CD4-positive, alpha-beta T cell treated with Interleukin-6 at 100 ng/mL for 8 hours (primary cell): ENCODE measurements around the gene GPR3.
A peak's percentile ranks its signal among the peaks of the same experiment; 100 is the strongest.
"Not testable (repeated sequence)": the region's sequence is repeated elsewhere in the genome, so short reads cannot be mapped to it uniquely, and the experiment has no call there.

Source experiments
- DNase-seq: peaks from one replicate; pipeline ENCODE4 v3.0.0-alpha.2; 2020; ENCODE audit warnings: mixed read lengths, low spot score

GPR3 gene

DNA sequence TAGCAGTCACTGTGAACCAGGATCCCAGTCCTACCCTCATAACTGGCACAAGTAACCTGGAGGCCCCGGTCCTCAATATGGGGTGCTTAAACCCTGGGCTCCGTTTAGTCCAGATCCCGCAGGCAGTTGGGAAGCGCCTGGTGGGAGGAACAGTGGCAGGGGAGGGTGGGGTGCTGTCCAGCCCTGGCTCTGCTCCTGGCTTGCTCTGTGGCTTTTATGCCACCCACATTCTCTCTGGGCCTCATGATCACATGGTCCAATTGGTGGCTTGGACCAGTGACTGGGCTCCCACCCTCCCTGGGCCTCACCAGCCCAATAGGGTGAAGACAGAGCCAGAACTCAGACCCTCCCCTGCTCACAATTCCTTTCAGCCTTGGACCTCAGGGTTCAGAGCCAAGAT lies 12.2 kb upstream of the GPR3 start:
- no peak for DNase-seq

DNA sequence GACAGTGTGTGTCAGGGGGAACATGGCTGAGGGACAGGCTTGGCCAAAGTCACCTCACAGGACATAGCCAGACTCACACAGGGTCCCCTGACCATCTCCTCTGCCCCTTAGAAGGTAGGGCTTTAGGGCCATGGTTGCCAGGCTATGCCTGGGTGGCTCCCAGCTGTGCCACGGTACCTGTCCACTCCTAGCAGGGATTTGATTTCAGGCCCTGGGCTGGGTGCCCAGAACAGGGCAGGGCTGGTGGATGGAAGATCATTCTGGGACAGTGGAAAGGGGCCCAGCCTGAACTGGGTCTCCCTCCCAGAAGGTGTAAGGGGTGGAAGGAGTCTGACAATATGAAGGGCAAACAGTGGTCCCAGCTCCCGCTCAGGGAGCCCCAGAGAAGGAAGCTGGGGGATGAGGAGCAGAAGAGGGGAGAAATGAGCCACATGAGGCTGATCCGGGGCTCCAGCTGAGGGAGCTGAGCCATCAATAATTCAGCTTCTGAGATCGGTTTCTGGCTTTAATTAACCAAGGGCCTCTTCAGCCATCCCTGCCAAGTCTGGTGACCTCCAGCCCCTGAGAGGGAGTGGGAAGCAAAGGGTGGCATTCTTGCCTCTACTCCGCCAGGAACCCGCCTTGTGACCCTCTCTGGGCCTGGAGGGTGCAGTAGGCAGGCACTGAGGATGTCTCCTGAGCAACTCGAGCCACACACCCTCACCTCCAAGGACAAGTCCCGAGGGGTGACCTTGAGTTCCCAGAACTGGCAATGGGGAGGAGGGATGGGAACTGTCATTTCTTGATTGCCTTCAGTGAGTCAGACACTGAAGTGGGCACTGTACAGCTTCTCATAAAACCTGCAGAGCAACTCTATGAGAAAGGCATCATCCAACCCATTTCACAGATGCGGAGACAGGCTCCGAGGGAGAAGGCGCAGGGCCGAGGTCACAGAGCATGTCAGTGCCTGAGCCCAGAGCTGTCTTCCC lies 11.4 kb upstream of the GPR3 start:
- DNase-seq = no peak

DNA sequence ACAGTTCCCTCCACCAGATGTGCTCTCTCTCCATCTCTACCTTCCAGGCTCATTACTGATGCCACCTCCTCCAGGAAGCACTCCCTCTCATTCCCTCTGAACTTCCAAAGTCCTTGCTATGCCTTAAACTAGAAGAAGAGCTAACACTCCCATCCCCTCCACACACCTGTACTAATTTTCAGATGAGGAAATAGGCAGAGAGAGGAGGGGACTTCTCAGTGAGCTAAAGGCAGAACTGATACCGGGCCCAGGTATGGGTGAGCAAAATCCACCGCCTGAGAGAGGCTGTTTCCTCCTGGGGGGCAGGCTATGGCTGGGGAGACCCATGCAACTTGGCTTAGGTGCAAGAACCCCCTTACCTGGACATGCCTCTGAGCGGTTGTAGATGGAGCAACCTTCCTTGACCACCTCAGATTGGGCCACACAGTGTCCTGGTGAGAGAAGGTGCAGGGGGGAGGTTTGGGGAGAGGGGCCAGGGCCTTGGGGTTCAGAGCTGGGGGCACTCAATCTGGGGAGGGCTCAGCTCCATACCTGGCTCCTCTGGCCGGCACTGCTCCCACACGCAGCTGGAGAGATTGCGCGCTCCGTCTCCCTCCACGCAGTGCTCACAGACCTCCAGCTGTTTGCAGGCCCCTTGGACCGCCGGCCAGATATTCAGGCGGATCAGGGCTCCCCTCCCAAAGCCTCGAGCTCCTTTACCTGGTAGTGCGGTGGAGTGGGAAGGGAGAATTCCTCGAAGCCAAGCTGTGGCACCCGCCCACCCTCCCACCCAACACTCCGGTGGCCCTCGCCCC lies 10.3 kb upstream of the GPR3 start:
- DNase-seq = no peak

DNA sequence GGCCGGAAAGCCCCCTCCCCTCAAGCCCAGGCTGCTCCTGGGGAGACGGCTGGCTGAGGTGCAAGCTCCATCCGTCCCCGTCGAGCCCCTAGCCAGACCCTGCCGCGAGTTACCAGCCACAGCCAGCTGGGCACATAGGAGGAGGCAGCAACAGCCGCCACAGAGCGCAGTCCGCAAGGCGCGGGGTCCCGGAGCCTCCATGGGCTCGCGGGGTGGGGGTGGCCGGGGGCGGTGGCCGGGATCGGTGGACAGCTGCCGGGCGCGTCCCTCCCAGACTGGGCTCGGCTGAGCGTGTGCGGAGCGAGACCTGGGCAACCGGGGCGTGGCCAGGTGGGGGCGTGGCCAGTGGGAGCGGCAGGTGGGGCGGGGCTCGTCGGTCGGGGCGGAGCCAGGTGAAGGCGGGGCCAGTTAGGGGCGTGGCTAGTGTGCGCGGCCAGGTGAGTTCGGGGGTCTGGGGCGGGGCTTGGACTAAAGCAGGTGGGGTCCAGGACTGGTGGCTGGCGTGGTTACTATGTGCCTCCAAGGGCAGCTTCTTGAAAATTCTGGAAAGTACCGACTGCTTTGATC lies 9.3 kb upstream of the GPR3 start, which contains the start of gene CD164L2:
Gene CD164L2 (minus strand): TSS at position 295 of the 567 bp plus-strand sequence. CDS start 94 bp downstream, at position 201.
- peak; percentile 31 for DNase-seq

DNA sequence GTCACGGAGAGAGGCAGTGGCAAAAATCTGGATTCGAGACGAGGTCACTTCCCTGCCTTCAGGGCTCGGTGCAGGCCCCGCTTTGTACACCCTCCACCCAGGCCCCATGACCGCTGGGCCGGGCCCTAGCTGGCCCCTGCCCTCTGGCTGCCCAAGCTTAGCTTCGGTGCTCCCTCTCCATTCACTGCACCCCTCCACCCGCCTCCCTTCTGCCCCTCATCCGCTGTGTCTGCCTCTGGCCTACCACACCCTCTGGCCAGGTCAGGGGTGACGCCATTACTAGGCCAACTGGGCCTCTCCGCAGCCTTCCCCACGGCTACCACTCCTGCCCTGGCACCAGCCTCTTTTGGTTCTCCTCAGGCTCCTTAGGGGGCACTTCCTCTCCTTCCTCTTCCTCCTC lies 8.8 kb upstream of the GPR3 start:
- no peak for DNase-seq

DNA sequence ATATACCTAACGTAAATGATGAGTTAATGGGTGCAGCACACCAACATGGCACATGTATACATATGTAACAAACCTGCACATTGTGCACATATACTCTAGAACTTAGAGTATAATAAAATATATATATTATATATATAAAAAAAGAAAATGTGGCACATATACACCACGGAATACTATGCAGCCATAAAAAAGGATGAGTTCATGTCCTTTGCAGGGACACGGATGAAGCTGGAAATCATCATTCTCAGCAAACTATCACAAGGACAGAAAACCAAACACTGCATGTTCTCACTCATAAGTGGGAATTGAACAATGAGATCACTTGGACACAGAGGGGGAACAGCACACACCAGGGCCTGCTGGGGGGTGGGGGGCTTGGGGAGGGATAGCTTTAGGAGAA lies 7.6 kb upstream of the GPR3 start:
- DNase-seq = not testable (repeated sequence)

DNA sequence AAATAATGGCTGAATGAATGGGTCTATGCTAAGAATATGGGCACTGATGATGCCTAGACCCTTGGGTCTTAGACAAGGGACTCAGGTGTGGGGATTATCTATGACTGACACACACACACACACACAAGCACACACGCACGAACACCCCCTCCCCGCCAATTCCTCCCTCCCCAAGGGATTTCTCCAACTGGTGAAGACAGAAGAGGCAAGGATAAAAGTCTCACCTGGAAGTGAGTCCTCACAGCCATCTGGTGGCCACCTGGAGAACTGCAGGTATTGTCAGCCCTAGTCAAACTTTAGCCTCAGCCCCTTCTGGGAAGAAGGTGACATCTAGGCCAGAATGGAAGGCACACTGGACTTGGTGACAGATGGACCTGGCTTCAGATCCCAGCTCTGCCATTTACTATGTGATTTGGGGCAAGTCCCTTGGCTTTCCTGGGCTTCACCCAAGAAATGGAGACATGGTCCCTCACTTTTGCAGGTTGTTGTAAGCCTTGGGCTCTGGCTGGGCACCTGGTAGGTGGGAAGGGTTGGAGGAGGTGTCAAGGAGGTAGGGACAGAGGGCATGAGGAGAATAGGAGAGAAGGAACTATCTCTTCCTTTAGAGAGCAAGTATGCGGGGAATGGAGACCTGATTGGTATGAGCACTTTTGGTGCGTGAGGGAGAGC lies 4.0 kb upstream of the GPR3 start:
- peak; percentile 71 for DNase-seq

DNA sequence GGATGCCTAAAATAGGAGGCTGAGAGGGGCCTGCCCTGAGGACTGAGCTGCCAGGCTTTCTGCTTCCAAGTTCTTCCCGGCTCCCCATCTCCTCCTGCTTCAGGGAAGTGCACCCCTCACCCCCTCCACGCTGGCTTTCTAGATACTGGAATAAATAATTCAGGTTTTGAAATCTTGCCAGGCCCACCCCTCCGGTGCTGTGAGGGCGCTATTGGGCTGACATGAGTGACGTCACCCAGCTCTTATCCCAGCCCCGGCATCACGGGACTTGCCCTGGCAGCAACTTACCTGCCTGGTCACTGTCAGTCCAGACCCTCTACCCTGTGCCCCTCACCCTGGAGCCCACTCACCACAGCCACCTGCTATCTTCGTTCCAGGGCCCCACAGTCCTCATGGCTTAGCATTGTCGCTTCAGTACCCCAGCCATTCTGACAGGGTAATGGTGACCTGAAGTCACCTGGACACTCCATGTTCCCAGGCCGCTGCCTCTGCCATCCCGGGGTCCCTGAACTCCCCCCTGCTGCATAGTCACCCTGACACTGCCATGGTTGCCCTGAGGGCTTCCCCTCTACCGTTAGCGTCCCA lies 819 bp upstream of the GPR3 start:
- DNase-seq = no peak

DNA sequence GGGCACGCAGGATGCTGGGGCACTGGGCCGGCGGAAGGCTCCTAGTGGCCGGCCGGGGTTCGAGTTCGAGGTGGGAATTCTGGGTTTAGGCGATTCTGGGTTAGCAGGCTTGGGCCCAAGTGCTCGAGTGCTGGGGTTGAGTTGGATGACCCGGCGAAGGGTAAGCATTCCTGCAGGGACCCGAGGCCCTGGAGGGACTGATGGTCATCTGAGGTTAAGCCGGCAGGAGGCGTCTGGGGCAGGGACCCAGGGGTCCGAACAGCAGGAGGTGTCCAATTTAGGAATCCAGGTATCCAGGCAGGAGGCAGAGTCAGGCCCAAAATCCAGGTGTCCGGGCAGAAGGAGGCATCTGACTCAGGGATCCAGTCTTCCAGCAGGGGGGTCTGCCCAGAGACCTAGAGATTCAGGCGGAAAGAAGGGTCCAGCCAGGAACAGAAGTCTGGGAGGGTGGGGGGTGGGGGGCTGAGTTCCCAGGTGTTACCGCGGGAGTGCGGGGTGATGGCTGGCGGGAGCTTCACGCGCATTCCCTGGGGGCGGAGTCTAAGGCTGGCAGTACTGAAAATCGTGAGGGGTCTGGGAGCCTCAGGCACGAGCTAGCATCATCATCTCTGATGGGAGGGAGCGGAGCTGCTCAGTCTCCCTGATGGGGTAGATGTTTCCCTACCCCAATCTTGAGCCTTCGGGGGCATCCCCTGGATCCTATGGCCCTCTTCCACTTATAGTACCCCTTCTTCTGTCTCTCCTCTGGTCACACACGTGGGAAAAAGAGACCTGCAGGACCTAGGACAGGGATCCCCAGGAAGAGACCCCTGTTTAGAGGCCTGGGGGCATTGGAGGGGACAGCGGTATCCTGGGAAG lies 585 bp downstream of the GPR3 start:
- no peak for DNase-seq

DNA sequence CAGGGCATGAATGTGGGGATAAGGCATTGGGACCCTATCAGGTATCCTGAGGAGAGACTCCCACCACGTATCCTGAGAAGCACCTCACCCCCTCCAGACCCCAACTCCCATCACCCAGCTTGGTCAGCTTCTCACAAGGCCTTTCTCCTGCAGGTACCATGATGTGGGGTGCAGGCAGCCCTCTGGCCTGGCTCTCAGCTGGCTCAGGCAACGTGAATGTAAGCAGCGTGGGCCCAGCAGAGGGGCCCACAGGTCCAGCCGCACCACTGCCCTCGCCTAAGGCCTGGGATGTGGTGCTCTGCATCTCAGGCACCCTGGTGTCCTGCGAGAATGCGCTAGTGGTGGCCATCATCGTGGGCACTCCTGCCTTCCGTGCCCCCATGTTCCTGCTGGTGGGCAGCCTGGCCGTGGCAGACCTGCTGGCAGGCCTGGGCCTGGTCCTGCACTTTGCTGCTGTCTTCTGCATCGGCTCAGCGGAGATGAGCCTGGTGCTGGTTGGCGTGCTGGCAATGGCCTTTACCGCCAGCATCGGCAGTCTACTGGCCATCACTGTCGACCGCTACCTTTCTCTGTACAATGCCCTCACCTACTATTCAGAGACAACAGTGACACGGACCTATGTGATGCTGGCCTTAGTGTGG lies 1.3 kb downstream of the GPR3 start:
- no peak for DNase-seq

DNA sequence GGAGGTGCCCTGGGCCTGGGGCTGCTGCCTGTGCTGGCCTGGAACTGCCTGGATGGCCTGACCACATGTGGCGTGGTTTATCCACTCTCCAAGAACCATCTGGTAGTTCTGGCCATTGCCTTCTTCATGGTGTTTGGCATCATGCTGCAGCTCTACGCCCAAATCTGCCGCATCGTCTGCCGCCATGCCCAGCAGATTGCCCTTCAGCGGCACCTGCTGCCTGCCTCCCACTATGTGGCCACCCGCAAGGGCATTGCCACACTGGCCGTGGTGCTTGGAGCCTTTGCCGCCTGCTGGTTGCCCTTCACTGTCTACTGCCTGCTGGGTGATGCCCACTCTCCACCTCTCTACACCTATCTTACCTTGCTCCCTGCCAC lies 1.8 kb downstream of the GPR3 start:
- no peak for DNase-seq

DNA sequence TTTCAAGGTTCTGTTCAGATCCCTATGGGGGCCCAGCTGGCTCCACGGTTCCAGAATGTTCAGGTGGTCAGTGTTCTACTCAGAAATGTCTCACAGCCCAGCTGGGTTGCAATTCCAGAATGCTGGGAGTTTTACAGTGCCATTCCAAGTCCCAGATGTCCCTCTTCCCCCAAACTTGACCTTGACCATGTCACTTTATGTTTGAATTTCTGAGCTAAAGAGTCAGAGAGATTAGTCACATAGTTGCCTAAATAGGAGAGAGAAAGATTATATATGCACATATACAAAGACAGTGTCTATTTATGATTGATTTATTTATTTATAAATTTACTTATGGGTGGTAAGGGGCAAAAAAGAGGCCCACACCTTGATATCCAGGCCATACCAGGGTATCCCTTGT lies 2.5 kb downstream of the GPR3 start:
- no peak for DNase-seq

DNA sequence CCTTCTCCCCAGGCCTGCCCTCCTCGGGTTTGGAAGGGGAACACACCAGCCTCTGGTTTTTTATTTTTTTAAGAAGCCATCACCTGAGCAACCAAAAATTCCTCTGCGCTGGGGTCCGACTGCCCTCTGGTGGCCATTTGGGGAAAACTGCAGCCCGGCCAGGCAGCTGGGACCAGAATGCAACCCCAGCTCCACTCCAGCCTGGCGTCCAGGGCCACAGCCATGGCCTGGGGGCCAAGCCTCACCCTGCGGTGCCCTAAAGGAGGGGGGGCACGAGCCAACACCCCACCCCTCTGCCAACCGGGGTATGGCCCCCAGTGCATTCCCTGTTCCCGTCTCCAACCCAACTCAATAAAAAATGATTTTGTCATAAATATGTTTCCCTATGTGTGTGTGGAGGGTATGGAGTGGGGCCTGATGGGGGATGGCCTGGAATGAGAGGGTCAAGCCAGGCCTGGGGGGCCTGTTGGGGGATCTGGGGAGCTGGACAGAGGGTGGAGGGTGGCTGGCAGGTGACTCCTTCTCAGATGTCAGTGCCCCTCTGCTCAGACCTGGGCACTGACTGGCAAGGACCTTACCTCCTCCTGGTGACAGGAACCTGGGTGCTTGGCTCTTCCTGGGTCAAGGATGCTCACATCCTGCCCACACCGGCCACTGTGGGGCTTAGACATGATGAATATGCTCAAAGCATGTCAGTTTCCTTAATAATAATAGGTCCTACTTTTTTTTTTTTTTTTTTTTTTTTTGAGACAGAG lies 3.2 kb downstream of the GPR3 start:
- DNase-seq = peak; percentile 78

DNA sequence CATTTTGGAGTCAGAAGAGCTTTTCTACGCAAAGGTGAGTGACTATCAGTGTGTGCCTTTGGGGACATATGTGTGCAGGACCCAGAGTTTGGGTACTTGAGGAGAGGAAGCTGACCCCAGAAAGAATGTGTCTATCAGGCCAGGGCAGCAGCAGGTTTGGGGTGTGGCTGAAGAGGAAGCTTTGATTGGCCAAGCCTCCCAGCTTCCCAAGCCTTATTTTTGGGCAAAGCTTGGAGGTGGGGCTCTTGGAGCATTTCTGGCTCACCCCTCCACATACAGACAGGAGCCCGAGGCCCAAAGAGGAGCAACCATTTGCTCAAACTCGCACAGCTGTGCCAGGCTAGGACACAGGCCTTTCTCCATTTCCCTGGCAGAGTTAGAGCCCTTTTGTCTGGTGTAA lies 4.7 kb downstream of the GPR3 start:
- DNase-seq = no peak

DNA sequence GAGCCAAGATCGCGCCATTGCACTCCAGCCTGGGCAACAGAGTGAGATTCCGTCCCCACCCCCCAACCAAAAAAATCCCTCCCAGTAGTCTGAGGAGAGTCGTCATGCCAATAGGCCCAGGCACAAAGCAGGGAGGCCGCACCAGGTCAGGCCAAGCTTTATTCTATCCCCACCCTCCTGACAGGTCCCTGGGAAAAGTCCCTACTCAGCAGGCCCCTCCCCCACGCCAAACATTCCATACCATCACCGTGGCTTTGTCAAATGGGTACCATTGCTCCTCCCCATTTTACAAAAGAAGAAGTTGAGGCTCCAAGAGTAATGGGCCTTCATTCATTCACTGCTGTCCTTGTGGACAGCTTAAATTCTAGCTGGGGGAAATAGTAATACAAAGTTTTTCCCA lies 5.3 kb downstream of the GPR3 start:
- DNase-seq = no peak

DNA sequence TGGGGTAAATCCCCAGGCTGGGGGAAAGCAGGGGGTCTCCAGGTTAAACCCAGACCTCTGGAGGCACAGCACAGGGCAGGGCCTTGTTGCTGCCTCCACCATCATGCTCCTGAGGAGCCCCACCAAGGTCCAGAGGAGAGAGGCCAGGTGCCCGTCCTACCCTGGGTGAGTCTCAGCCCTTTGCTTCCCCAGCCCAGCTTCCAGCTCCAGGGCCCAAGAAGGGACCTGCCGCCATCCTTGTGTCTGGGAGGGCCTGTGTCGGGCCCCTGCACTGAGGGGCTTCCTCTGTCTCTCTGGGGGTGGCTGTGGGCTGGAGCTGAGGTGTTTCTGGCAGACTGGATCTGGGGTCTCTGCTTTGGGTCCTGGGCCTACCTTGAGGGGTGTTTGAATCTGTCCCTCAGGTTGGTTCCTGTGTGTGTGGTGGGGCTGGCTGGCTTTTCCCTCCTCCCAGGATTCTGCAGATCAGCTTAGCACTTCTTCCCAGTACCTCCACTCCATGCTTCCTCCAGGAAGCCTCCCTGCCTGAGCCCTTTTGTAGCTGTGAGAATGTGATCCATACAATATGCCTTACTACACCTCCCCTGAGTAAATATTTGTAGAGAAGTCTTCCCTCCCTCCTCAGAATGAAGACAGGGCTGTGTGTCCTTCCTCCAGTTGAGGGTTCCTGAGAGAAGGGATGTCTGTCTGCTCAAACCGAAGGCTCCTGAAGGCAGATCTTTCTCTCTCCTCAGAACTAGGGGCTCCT lies 6.2 kb downstream of the GPR3 start:
- no peak for DNase-seq

DNA sequence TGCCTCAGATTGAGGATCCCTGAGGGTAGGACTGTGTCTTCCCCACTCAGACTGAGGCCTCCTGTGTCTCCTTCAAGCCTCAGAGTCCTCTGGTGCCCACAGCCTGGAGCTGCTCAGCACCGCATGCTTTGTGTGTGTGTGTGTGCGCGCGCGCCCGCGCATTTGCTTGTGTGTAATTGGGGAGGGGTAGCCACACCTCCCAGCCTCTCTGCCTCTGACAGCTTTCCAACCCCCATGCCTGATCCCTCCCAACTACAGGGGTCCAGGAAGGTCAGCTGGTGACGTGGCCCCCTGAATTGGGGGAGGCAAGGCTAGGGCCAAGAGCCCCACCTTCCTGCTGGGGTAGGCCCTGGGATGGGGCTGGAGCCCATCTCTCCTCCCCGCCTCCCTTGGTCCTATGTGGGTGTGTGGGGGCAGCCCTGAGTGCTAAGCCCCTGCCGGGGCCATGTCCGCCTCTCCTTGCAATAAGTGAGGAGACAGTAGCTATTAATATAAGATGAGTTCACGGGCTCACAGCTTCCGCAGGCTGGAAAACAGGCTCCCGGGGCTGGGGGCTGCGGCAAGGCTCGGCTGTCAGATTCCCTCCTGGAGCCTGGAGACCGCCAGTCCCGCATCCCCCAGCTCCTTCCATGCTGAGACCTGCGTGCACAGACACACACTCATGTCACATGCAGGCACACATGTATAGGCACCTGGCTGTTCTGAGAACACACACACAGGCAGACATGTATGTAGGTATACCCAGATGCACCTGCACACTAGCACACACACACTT lies 7.0 kb downstream of the GPR3 start:
- no peak for DNase-seq
